Right lung (tissue), 10 donors: ENCODE measurements around the gene SIX3. TPM values are rescaled to one million over a fixed set of nuclear protein-coding genes. Genes with fewer than 3 reads are reported as not detected.

Source experiments
- DNase-seq, 2 donors: peaks; one replicate each; pipeline ENCODE4 v3.0.0-alpha.2; 2013
- long read RNA-seq, 8 donors: transcript quantifications; one replicate each; lab custom pipeline, GENCODE V29; 2026
- polyA plus RNA-seq, 5 donors: library from polyadenylated mRNA; unstranded; fragments of 120-200 nt; gene quantifications; one replicate each; pipeline versions ENCODE4 v1.2.1 to v1.2.3, GENCODE V29; 2013; ENCODE audit warnings: inconsistent platforms in 1 of 5, low replicate concordance in 1 of 5; ENCODE audit not compliant: insufficient read length in 5 of 5, insufficient read depth in 1 of 5

Gene SIX3
- not detected for polyA plus RNA-seq
- long read RNA-seq, donor 1, result 0 reads
- long read RNA-seq, donor 2, result 0 reads
- long read RNA-seq, donor 3, result 0 reads
- long read RNA-seq, donor 4, result 0 reads
- long read RNA-seq, donor 5, result 0 reads
- long read RNA-seq, donor 6, result 0 reads
- long read RNA-seq, donor 7, result 0 reads
- long read RNA-seq, donor 8, result 0 reads

DNA sequence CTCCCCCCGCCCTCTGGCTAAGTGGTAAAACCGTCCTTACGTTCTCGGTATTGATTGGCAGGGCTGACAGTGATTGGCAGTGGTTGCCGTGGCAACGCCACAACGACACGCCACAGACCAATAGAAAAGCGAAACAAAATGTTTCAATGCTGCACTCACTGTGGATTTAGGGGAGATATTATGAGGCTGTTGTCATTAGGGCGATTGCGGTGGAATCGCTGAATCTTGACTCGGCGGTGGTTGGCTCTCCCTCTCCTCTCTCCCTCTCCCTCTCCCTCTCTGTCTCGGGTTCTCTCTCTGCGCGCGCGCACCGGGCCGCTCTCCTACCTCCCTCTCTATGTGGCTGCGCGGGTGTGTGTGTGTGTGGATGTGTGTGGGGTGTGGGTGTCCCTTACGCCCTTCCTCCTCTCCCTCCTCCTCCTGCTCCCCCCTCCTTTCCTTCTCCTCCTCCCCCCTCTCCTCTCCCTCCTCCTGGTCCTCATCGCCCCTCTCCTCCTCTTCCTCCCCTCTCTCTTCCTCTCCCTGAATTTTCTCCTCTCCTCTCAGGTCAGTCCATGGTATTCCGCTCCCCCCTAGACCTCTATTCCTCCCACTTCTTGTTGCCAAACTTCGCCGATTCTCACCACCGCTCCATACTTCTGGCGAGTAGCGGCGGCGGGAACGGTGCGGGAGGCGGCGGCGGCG lies at the start of gene SIX3:
Gene SIX3, plus strand, starts transcription at position 152 of the 684 bp plus-strand sequence. Its CDS starts 403 bp downstream, at position 555.
- DNase-seq, result no peak

GRCh38 chr2:44894058-44894457 lies 47.4 kb upstream of the SIX3 start:
- no peak for DNase-seq

DNA sequence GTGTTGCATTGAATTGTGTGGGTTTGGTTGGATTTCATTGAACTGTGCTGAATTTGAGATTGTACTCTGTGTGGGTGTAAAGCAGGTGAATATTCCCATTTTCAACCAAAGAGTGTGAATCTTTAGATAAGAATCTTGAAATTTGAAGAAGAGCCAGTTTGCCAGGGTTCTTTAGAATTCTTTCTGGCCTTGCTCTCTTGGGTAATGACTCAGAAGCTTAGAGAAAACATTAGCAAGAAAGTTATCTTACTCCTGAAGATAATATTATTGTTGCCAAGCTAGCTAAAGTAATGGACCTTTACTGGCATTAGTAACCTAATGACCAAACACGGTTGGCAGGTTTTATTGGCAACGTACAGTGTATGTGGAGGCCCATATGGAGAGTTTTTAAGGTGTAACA lies 46.4 kb upstream of the SIX3 start:
- DNase-seq, result no peak

GRCh38 chr2:44897406-44897805 lies 44.1 kb upstream of the SIX3 start:
- DNase-seq, result no peak

DNA sequence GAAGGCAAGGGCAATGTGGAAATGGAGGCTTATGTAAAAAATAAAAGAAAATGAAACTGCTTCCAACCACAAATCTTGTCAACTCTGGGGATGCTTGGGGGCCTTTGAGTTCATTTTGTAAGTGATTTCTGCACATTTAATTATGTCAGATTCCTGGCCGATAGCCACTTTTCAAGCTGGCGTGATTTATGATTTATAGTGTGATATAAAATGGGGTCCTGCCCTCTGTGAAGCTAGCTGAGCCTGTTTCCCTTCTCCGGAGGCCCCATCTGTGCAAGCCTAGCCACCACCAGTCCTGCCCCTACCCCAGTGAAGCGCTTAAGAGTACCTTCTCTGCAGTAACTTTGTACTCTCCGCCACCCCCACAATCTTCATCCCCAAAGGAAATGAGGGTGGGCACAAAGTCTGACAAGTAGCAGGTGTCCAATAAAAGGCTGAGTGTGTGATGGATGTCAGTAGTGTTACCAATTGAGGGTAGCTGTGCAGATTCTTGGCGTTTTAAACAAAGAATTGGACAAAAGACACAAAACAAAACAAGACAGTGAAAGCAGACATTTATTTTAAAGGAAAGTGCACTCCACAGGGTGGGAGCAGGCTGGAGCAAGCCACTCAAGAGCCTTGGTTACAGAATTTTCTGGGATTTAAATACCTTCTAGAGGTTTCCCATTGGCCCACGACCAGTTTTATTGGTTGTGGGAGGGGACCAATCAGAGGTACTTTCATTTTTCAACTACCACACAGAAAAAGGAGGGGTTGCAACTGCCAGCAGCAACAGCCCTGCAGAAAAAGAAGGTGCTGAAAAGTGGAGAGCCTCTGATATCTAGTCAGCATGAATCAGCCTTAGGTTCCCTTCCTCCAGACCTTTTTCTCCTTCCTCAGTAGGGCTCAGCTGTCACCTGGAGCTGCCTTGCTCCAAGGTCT lies 39.0 kb upstream of the SIX3 start:
- no peak for DNase-seq

DNA sequence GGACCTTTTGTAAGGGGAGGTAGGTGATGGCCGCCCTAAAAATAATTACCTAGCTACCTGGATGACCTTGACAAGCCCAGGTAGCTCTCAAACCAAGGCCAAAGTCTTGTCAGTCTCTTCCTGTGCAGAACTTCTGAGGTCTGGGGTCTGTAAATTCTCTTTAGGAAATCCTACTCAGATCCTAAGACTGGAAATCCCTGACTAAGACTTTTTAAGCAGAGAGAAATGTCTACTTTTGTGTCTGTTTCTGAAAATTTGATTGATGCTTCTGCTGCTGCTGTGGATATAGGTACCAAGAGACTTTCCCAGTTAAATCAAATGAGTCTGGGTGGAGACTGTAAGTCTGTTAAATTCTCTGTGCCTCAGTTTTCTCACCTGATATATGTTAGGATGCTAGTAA lies 36.9 kb upstream of the SIX3 start:
- DNase-seq, result no peak

GRCh38 chr2:44906972-44907371 lies 34.5 kb upstream of the SIX3 start:
- DNase-seq, result no peak

GRCh38 chr2:44909831-44910230 lies 31.7 kb upstream of the SIX3 start:
- no peak for DNase-seq

- DNase-seq, result no peak
These were observed 28.8 kb upstream of the SIX3 start for GRCh38 chr2:44912660-44913059.

GRCh38 chr2:44916291-44916690 lies 25.2 kb upstream of the SIX3 start:
- no peak for DNase-seq

DNA sequence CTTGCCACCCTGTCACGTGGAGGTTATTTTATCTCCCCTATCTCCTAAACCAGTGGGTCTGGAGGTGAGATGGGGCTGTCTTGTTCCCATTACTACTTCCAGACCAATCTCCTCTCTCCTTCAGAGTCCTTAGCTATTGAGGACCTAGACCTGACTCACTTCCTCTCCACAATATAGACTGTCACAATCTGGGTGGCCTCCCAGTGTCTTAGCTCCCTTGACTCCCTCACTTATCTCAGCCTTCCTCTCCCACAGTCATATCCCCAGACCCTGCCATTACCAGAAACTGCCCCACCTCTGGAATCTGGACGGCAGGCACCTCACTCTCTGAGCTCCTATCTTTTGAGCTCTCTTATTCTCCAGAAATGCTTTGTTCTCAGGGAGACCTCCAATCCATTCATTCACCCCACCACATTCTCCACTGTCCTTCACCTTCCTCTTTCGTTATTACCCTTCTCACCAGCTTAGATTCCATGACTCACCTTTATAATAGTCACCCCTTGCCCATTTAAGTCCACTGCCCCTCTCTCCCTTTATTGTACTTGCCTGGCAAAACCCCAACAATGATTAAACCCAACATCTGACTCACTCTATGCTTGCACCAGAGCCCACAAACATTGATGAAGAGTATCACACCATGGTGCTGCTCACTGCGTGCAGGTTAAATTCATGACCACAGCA lies 23.3 kb upstream of the SIX3 start:
- DNase-seq, result no peak

DNA sequence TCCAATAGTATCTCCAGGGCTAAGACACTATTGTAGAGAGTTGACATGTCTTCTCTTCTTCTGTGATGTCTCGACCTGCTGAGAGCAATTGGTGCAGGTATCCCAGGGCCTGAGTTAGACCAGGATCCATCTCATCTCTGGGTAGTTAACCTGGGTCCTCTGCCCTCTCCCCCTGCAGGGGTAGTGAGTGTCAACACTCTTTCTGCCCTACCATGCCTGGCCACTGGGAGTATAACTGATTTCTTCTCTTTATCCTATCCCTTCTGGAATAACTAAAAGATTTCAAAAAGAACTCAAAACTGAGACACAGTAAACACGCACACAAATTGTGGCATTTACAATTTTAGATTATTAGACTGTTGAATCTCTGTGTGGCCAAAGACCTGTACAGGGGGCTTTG lies 20.8 kb upstream of the SIX3 start:
- DNase-seq, result no peak

DNA sequence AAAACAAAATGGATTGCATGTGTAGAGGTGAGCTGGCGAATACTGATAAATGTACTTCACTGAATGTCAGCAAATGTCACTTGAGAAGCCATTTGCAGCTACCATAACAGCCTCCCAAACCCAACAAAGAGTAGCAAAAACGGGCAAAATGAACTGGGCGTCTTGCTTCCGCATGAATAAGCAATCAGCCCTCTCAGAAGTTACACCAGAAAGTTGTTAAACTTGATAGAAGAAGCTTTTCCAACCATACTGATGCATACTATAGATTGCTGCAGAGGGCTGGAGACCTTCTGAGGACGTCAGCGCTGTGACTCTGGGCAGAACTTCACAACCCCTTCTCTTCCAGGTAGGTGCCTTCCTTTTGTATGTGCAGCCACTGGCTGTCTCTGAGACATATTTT lies 18.7 kb upstream of the SIX3 start:
- no peak for DNase-seq

DNA sequence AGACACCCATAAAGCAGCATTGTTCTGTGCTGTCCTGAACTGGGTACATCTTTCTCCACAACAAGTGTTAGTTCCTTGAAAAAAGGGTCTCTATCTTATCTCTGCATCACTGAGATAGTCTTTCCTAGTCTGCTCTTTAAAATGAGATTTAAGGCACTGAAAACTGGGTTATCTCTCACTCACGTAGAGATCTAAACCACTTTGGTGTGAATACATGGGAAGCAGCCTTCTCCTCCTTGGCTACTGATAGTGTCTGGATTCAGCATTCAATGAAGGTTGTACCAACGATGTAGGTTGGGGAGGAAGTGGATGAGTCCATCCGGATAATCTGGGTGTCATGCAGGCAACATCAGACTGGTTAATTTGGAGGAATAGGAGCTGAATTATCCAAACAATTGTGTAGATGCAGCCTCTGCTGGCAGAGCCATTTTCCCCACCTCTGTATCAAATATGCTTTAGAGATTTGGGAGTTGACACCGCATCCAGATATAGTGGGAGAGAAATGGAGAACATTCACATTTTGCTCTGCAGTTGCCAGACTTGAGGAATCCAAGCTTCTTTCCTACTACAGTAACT lies 15.9 kb upstream of the SIX3 start:
- DNase-seq, result no peak

DNA sequence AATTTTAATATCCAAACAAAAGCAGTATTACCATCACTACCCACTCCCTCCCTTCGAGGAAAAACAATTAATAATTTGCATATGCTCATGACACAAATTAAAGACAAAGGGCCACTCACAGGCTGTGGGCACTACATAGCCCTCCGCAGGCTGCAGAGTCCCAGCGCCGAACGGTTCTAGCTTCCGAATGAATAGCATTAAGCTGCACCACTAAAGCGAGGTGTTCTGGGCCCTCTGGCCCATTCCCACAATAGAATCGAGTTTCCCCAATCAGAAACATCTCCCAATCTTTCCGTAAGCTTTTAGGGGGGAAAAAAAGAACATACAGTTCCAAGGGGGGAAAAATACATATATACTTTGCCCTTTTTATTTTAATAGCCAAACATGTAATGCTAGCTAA lies 14.5 kb upstream of the SIX3 start:
- DNase-seq, result no peak

DNA sequence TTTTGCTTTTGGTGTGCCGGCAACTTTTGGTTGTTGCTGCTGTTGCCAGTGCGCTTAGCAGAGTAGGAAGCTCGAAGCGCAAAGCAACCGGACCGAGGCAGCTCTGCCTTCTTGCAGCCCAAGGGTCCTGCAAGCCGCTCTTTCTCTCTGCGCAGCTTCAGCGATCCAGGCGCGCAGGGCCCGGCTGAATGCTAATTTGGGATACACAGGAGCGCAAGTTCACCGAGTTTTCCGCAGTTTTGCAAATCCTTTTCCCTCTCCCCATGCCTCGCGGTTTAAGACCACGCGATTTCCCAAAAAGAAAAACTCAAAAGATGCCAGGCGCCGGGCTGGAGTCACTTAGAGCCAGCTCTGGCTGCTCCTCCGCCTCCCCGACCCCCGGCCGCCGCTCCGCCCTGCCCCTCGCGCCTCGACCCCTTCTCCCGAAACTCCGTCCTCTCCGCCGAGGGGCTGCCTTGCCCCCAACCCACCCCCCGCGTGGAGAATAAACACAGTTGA lies 13.5 kb upstream of the SIX3 start:
- DNase-seq, result no peak

DNA sequence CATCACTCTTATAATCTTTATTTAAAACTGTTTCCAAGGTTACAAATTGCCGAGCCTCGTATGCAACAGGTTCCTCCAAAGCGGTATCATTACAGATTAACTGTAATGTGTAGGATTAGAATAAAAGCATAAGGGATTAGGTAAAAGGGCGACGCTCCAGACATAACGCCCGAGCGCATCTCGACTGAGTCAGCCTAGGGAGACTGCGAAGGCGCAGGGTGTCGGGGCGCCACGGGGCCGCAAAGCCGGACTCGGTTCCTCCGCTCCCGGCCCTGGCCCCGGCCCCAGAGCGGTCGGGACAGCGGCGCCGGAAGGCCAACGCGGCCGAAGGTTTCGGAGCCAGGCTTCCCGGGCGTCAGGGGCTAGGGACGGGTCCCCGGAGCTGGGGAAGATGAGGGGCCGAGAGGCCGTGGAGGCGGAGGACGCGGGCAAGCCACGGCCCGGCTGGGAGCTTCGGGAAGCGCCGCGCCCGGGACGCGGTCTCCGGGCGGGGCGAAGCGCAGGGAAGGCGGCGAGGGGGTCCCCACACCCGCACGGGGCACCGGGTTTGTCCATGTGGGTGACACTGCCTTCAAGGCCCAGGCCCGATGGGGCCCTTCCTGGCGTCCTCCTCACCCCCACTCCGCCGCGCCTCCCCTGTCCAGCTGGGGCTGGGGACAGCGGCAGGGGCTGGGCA lies 12.9 kb upstream of the SIX3 start:
- no peak for DNase-seq

DNA sequence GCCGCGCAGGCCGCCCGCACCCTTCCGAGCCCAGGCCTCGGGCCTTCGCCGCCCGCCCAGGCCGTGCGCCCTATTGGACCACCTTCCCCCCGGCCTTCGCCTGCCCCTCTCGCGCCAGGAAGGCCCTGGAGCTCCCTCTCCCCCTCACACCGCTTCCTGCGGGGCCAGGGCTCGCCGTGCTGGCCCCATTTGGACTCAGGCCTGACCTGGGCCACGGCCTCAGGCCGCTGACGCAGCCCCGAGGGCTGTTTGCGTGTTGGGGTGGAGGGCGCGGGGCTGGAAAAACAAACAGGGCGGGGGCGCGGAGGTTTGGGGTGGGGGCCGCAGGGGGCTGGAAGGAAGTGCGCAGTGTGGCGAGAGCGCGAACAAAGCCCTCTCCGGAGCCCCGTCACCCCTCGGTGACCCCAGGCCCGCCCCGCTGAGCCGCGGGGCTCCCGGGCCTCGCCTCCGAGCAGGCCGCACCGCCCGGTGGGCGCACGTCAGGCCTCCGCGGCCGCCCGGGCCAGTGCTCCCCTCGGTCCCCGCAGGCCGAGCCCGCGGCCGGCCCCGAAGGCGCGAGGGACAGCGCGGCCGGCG lies 12.3 kb upstream of the SIX3 start:
- no peak for DNase-seq

DNA sequence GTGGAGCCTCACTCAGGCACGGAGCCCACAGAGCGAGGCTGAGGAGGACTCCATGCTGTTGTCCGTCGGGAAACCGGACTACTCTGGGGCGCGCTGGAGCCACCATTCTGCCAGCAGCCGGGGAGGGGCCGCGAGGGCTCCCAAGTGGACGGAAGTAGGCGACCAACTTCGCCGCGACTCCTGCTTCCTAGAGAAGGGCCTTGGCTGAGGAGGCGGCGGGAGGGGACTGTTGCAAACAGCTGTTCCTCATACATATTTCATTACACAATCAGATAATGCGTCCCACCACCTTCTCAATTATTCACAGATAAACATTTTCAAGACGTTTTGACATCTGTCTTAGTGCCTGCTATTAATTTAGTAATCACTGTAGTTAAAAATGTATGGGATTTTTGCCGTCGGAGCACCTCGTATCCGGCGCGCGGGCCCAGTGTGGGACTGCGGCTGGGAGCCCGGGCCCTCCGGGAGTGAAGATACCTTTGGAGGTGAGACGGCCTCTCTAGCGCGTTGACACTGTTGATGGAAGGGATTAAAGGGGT lies 11.7 kb upstream of the SIX3 start:
- DNase-seq, result no peak
